Epidermal melanocyte (primary cell): ENCODE measurements around the gene DIAPH2.

Experiments
- DNase-seq: peaks from one replicate; pipeline ENCODE4 v3.0.0; 2011; ENCODE audit warnings: low spot score; ENCODE audit not compliant: insufficient read length

The DIAPH2 gene

DNA sequence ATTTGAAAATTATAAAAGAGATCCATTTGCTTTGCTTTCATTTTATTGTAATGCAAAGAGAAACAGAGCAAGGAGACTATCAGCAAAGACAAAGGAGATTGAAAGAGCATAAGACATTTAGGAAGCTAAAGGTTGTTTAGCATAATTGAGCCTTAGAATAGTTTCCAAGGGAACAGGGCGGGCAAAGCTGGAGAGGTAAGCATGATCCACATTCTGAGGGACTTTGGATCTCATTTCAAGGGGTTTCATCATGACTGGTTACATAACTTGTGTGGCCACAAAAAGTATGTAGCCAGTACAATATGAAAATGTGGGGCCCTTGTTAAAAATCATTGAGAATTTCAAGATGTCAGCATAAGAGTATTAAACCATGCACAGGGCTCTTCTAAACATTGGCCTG, 605.6 kb downstream of the DIAPH2 start:
- DNase-seq: no peak

DNA sequence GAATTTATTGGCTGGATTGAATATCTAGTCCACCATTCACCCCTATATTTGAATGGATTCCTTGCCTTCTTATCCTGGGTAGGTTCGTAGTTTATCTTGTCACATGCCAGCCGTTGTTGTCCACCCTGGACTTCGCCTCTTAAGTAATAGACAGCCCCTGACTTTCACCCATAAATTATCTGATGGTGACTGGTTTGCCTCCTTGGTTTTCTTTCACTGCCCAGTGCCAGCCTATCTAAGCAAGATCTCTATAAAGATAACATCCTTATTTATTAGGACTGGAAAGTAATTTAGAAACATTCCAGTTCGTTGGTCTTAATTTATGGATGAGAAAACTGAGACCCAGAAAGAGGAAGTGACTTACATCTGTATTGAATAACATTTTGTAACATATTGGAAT, 609.4 kb downstream of the DIAPH2 start:
- no peak for DNase-seq

DNA sequence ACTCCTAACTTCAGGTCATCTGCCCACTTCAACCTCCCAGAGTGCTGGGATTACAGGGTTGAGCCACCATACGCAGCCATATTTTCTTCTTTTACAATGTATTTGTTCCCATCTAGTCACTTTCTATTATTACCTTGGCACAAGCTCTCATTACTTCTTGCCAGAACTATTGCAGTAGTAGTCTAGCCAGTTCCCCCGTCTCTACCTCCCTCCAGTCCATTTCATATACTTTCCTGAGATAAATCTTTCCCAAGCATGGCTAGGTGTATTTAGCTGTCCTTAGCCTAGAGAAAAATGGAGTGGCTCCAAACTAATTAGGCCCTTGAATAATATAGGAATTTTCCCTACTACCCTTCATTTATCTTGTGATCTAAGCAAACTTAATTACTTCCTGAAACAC, 611.3 kb downstream of the DIAPH2 start:
- DNase-seq: no peak

DNA sequence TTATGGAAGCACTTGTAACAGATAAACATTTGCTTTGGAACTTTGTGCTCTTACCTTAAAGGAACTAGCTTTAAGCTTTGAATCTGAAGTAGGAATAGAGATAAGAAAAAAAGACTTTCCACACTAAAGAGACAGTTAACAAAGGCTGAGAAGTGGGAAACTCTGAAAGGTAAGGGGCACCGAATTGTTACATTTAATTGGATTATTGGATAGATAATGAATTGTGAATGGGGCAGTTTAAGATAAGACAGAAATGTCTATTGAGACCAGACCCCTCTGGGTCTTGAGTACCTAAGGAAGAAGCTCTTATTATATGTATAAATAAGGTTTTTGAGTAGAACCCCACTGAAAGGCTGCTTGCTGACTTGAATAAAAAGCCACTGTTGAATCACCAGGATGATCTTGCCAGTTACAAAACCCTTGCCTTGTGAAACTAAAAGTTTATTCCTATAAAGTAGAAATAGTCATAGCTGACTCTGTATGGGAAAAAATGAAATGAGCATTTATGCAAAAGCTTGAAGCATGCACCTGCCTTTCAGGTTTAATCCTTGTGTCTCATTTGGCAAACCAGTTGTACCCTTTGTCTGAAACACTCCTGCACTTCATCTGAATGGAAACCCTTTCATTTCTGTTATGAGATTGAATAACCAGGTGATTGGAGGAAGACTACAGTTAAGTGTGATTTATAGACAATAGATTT, 622.3 kb downstream of the DIAPH2 start:
- no peak for DNase-seq

DNA sequence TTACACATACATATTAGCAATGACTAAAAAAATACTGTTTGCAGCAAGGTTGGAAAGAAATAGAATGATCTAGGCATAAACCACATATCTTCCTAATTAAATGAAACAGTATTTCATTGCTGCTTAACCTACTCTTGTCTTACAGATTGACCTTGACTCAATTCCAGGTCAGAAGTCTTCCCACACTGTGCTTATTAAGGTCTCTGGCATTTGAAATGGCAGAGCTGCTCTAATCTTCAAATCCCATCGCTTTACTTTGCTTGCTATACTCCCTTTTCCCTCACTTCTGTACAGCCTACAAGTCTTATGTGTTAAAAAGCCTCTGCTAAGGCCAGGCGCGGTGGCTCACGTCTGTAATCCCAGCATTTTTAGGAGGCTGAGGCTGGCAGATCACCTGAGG, 623.5 kb downstream of the DIAPH2 start:
- no peak for DNase-seq

DNA sequence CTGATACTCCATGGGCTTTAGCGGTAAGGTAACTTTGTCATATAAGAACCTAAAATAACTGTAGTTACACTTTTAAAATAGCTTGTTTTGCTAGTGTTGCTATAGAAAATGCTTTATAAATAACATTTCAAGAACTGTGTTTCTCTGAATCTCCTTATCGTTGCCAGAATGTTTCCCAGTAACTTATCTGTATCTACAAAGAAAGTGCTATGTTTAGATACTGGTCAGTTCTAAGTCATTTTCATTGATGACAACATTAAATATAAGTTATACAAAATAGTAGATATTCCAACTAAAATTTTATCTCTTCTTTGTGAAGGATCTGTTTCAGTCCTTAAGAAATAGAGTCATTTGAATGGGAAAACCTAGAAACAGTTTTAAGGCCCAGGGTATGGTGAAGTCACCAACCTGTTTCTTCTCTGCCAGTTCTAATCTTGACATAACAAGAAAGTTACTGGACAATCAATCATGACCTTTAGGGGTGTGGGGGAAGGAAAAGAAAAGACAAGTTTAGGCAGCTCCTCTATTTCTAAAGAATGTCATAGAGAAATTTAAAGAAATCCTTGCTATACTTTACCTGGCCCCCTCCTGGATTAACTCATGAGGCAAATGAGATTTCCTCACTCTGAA, 625.0 kb downstream of the DIAPH2 start:
- no peak for DNase-seq

DNA sequence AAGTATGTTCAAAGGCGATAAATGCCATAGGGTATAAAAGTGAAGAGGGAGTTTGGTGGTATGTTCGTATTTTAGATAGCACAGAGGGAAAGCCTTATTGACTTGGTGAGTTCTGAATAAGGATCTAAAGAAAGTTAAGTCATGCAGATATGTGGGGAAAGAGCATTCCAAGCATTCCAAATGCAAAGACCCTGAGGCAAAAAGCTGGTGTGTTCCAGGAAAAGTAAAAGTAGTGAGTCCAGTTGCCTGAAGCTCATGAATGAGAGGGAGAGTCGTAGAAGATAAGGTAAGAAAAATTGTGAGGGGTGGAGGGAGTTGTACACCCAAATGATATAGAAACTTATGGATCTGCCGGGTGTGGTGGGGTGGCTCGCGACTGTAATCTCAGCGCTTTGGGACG, 625.7 kb downstream of the DIAPH2 start:
- no peak for DNase-seq

DNA sequence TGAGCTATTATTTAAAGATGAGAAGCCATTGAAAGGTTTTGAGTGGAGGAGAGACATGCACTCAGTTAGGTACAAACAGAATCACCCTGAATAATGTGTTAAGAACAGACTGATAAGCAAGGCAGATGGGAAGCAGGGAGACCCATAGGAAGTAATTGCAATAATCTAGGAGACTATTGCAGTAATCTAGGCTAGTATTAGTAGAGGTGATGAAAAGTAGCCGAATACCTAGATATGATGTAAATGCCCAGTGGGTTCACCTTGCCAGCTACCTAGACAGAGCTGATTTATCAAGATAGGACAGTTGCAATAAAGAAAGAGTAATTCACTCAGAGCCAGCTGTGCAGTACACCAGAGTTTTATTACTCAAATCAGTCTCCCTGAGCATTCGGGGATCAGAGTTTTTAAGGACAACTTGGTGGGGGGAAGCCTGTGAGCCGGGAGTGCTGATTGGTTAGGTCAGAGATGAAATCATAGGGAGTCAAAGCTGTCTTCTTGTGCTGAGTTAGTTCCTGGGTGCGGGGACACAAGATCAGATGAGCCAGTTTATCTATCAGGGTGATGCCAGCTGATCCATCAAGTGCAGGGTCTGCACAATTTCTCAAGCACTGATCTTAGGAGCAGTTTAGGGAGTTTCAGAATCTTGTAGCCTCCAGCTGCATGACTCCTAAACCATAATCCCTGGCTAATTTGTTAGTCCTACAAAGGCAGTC, 626.6 kb downstream of the DIAPH2 start:
- no peak for DNase-seq

DNA sequence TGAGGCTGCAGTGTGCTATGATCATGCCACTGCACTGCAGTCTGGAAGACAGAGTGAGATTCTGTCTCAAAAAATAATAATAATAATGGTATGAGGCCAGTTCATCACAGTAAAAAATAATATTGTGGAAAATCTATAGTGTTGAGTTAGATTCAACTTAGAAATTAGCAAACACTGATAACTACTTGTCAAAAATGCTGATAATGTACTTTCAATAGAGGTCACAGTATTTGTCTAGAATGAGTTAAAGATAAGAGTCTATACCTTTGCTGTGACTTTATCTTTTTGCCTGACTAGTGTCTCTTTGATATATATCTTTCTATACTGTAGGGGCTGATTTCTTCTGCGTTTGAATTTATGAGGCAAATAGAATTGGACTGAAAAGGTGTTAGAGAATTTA, 629.7 kb downstream of the DIAPH2 start:
- DNase-seq: no peak

DNA sequence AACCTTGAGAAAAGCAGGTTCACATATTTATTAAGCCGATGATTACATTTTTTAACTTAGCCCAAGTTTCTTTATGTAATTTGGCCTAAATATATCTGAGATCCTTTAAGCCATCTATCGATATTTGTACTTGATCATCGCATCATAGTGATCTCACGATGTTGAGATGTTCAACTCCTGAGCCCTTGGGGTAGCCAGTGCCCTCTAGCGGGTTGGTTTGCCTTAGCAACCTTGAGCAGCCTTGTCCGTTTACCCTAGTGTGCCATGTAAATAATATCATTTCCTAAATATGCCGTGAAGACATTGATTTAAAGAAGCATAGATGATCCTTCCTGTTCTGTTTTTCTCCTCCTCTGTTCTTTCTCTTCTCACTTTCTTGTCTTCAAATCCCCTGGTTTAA, 631.3 kb downstream of the DIAPH2 start:
- DNase-seq: no peak

DNA sequence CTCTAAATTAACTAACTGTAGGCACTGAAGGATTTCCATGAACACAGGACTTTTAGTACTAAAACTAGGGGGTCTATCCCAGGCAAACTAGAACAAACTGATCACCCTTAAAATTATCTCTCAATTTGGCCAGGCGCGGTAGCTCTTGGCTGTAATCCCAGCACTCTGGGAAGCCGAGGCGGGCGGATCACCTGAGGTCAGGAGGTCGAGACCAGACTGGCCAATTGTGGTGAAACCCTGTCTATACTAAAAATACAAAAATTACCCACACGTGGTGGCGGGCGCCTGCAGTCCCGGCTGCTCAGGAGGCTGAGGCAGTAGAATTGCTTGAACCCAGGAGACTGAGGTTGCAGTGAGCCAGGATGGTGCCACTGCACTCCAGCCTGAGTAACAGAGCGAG, 635.7 kb downstream of the DIAPH2 start:
- DNase-seq: no peak

DNA sequence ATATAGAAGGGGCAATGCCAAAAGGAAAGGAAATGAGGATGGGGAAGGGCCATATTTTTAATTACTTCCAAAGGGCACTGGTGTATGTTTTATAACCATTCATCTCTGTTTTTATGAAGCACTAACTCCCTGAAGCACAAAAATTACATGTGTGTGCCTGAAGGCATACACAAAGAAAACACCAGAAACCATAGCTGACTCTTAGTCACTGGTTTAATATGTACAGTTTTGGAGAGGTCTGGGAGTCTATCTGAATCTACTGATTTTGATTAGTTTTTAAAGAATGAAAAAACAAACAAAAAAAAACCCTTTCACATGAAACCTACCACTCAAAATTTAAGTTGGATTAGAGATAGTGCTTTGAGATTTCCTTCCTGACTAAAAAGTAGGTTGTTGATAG, 637.8 kb downstream of the DIAPH2 start:
- no peak for DNase-seq

DNA sequence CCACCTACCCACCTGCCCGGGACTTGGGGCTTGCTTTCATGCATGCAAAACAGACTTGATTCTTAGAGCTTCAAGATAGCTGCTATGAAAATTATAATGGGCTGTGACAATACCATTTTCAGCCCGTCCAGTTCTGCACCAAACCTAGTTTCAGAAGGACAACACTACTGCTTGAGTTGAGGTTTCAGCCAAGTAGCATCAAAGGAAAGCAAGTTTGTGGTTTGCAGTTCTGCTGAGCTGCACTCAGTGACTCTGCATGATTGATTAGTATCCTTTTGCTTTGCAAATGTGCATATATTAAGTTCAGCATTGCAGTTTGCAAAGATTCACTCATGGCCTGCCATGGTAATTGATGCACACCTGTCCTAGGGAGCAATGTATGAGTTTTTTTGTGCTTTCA, 641.8 kb downstream of the DIAPH2 start:
- no peak for DNase-seq

DNA sequence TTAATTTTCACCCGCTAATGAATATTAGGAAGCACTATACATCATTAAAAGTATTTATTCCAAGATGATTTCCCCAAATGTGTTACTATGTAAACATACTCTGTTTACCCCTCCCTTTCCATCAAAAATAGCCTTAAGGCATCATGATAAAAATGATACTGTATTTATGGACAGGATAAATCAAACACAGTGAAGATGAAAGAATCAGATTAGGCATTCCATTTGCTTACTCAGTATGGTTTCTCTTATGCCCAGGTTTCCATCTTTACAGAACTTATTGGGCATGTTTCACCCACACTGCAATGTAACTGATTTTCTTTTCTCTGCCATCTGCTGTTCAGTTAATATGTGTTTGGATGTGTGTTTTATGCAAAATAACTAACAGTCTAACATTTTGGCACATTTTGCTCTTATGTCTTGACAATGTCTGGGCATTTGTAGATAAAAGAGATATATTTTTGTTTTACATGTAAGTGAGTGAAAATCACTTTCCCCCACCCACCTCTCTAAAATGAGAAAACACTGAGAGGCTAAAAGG, 644.3 kb downstream of the DIAPH2 start:
- DNase-seq: no peak

DNA sequence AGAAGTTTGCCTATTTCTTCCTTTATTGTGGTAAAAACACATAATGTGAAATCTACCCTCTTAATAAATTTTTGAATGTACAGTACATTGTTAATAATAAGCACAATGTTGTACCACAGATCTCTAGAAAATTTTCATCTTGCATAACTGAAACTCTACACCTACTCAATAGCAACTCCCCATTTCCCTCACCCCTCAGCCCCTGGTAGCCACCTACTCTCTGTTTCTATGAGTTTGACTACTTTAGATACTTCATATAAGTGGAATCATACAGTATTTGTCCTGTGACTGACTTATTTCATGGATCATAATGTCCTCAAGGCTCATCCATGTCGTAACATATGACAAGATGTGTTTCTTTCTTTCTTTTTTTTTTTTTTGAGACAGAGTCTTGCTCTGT, 645.5 kb downstream of the DIAPH2 start:
- DNase-seq: no peak

DNA sequence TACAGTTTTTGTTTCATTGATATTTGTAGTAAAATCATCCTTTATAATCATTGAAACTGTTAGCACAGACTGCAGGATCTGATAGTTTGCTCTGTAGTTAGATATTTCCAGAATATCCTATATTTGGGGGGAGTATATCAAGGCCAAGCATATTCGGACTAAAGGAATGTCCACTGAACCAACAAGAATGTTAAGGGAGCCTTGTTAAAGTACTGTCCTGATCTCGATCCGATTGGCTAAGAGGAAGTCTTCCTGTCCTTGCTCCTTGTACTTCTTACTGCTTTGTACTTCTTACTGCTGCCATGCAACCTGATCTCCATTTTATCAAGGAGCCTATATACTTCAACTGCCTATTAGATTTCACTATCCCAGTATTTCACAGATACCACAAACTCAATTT, 648.3 kb downstream of the DIAPH2 start:
- no peak for DNase-seq

DNA sequence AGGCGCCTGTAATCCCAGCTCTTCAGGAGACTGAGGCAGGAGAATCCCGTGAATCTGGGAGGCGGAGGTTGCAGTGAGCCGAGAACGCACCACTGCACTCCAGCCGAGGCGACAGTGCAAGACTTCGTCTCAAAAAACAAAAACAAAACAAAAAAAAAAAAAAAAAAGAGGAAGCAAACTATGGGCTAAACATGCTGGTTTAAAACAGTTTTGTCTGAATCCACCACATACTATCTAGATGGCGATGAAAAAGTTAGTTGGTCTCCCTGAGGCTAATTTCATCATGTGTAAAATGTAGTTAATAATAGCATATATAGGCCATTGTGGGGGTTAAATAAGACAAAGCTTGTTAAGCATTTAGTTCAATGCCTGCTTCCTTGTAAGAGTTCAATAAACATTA, 650.2 kb downstream of the DIAPH2 start:
- no peak for DNase-seq

DNA sequence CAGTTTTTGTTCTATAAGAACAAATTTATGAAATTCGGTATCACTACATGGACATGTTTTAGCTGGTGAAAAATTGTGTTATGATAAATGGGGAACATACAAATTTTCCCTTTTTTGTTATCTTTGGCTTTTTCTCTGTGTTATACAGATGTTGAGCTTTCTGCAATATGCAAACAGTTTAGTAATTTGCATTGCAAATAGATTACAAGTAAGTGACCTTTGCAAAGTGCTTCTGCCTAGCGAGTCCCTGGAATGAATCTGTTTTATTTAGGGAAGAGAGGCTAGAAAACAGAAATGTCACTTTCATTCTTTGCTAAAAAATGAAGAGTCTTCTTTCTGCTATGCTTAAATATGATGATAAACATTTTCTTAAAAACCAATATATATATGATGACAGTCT, 660.1 kb downstream of the DIAPH2 start:
- DNase-seq: no peak

DNA sequence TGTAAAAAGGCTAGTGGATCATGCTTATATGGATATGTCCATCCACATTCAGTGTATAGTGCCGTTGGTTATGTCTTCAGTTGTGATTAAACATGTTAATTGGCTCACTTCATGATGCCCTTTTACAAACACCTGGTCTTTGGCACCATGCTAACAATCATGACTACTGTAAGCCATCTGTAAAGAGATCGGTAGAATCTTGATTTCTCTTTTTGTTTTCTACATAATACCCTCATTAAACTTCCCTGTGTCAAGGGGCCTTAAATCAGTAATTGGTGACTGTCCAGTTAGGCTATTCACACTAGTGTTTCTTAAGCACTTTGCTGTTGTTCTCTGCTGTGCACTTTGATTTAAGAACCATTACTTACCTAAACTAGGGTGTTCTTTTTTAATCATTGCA, 674.3 kb downstream of the DIAPH2 start:
- no peak for DNase-seq

DNA sequence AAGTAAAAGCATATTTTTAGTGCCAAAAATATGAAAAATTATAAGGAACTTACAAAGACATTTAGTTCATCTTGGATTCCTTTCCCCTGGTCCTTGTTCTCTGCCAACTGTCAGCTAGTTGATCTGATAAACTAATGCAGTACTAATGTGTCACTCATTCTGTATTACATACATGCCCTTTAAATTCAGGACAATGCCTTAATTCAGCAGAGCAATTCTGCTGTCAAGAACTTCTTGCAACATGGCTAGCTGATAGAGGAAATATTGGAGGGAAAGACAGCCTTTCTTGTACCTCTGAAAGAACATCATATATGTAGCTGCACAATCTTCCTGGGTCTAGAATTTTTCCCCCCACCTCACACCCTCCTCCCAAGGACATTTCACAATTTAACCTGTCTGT, 679.2 kb downstream of the DIAPH2 start:
- DNase-seq: no peak

DNA sequence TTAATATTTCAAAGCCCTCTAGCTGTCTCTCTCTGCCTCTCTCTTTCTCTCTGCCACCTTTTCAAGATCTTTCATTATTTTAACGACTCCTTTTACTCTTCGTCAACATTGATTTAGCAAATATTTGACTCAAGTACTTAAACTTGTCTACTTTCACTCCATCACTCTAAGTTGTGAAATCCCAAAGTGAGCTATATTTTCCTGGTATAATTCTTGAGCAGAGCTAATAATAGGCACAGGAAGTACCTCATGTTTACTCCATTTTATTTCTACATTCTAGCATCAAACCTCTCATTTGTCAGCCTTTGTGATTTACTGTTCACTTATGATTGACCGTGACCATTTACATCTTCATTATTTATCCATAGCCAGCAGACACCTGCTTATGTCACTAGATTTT, 681.6 kb downstream of the DIAPH2 start:
- no peak for DNase-seq

DNA sequence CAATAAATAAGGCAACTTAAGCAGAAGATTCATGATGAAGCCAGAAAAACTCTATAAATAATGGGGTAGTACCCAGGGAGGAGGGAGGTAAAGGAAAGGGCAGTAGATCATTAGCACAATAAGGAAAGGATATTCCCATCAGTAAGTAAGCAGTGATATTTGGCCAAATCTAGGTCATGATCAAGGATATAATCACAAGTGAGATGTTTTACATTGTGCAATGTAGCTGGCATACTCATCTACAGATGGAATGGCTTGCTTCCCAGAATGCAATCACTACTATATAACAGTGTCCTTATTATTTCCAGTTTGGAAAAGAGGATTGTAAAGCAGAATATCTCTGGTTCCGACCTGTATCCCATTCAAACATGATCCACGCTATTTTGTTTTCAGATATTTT, 682.5 kb downstream of the DIAPH2 start:
- DNase-seq: no peak

DNA sequence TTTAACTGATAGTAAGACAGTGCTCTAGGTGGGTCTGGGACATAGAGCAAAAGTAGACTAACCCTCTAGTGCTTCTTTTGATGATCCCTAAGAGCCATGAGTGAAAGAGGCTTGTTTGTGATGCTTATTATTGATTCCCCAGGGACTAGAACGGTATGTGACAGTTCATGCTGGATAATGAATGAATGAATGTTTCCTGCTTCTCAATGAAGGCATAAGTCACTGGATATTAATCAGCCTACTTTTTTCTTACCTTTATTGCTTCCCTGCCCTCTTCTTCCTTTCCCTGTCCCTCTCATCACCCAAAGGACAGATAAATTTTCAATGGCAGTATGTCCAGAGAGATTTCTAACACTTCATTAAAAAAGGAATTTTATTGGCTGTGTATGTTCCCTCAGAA, 685.3 kb downstream of the DIAPH2 start:
- no peak for DNase-seq
